Tibial nerve (tissue), 4 donors: ENCODE data around the gene DMGDH. TPM values are rescaled to one million over a fixed set of nuclear protein-coding genes. Genes with fewer than 3 reads are reported as not detected.

Experiments
- DNase-seq, 2 donors: peaks; one replicate each; pipeline ENCODE4 v3.0.0-alpha.2; 2019; ENCODE audit warnings: low spot score in 2 of 2
- H3K27ac ChIP-seq, 4 donors: fragments of 200-600 bp; sonication (generic) in 3 of 4; one replicate each; pipeline ENCODE4 v1.5.1; 2017 to 2019; ENCODE audit warnings: mild to moderate bottlenecking in 1 of 4
- H3K27me3 ChIP-seq, 2 donors: fragments of 200-600 bp; sonication (generic) in 1 of 2; one replicate each; pipeline versions ENCODE4 v1.5.1 to v1.6.0; 2017 to 2019
- H3K36me3 ChIP-seq, 3 donors: fragments of 200-600 bp; sonication (generic); one replicate each; pipeline ENCODE4 v1.5.1; 2018 to 2019
- H3K4me1 ChIP-seq, 4 donors: fragments of 200-600 bp; sonication (generic) in 3 of 4; one replicate each; pipeline ENCODE4 v1.5.1; 2017 to 2019
- H3K4me3 ChIP-seq, 4 donors: fragments of 200-600 bp; sonication (generic) in 3 of 4; one replicate each; pipeline ENCODE4 v1.5.1; 2017 to 2019; ENCODE audit warnings: mild to moderate bottlenecking in 1 of 4, moderate library complexity in 1 of 4
- H3K9me3 ChIP-seq, 4 donors: fragments of 200-600 bp; sonication (generic) in 3 of 4; one replicate each; pipeline ENCODE4 v1.5.1; 2017 to 2019
- EP300 ChIP-seq, 2 donors: sonication (generic); formaldehyde crosslinking; IDR thresholded peaks; one replicate each; pipeline ENCODE4 v1.6.1; 2017; ENCODE audit warnings: antibody characterized with exemption in 2 of 2, mild to moderate bottlenecking in 1 of 2
- POLR2A ChIP-seq, 2 donors: fragments of 450-650 bp; IDR thresholded peaks; one replicate each; pipeline ENCODE4 v1.6.1; 2017; ENCODE audit warnings: antibody characterized with exemption in 2 of 2, mild to moderate bottlenecking in 2 of 2, moderate library complexity in 2 of 2
- WGBS, 2 donors: methylation state at CpG; one replicate each; pipeline ENCODE4 v1.1.5; 2018; 5-methylcytosine and 5-hydroxymethylcytosine counted together
- total RNA-seq, 4 donors: library from RNA; depleted of rRNA; stranded (reverse); fragments of >200 nt; gene quantifications; one replicate each; pipeline ENCODE4 v1.1.0, GENCODE V29; 2016
- TF ChIP-seq, protein P1 (sequence below), 5 experiments: fragments of 200-600 bp in 3 of 5; fragments of 450-650 bp in 2 of 5; sonication (generic) in 3 of 5; IDR thresholded peaks; one replicate each; pipeline ENCODE4 v1.5.1; 2016 to 2019; ENCODE audit warnings: antibody characterized with exemption in 5 of 5, mild to moderate bottlenecking in 3 of 5, moderate library complexity in 2 of 5

DMGDH gene
- total RNA-seq, 4 donors from 2014 or later: 7.1 to 20.1 (median 11.8) TPM

DNA sequence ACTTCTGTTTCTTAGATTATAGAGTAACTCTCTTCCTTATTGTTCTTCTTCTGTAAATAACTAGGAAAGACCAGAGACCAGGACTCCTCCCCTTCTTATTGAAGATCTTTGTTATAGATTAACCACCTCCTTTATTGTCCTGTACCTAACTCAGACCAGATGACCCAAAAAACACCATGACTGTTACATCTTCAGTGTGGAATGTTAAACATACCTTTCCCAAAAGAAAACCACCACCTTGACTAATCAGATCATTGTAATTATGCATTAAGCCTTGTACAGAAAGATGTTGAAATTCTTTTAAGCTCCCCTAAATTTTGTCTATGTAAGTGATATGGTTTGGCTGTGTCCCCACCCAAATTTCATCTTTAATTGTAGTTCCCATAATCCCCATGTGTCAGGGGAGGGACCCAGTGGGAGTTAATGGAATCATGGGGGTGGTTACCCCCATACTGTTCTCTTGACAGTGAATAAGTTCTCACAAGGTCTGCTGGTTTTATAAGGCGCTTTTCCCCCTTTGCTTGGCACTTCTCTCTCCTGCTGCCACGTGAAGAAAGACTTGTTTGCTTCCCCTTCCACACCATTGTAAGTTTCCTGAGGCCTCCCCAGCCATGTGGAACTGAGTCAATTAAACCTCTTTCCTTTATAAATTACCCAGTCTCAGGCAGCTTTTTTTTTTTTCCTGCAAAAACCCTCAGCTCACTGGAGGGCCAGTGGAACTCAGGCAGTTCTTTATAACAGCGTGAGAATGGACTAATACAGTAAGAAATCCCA lies 110.6 kb downstream of the DMGDH start:
- H3K36me3 ChIP-seq: peaks cover 0 to 15% (median 0%) of the 10 kb centered on the region in 3 donors
- H3K27me3 ChIP-seq: no peaks in the 10 kb centered on the region
- DNase-seq: no peak
- WGBS, 2 donors: 65 to 69% methylated on average over 3 of the region's 3 CpGs
- H3K27ac ChIP-seq: no peak overlapping the region
- H3K4me3 ChIP-seq: no peak overlapping the region
- no peaks in the 10 kb centered on the region for H3K9me3 ChIP-seq
- no peaks in the 10 kb centered on the region for H3K4me1 ChIP-seq
- TF ChIP-seq, protein P1, sequence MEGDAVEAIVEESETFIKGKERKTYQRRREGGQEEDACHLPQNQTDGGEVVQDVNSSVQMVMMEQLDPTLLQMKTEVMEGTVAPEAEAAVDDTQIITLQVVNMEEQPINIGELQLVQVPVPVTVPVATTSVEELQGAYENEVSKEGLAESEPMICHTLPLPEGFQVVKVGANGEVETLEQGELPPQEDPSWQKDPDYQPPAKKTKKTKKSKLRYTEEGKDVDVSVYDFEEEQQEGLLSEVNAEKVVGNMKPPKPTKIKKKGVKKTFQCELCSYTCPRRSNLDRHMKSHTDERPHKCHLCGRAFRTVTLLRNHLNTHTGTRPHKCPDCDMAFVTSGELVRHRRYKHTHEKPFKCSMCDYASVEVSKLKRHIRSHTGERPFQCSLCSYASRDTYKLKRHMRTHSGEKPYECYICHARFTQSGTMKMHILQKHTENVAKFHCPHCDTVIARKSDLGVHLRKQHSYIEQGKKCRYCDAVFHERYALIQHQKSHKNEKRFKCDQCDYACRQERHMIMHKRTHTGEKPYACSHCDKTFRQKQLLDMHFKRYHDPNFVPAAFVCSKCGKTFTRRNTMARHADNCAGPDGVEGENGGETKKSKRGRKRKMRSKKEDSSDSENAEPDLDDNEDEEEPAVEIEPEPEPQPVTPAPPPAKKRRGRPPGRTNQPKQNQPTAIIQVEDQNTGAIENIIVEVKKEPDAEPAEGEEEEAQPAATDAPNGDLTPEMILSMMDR (IDR thresholded peaks at IDR 0.05): no peak
- TF ChIP-seq EP300 (IDR thresholded peaks at IDR 0.05) (no peak), POLR2A (IDR thresholded peaks at IDR 0.05) (no peak)

DNA sequence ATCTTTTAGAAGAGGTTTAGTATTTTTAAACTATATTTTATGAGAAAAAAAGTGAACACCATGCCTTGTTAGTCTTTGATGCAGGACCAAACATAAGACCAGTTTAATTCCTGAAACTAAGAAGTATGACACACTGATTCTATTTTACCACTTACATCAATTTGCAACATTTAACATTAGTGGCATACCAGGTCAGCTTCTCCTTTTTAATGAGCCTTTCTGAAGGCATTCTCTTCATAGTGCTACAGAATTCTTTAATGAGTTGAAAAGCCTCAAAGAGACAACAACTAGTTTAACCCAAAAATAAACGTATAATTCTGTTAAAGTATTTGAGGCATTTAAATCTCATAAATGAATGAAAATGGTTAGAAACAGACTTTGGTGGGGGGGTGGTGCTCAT lies 112.6 kb downstream of the DMGDH start:
- TF ChIP-seq POLR2A (IDR thresholded peaks at IDR 0.05) (no peak), EP300 (IDR thresholded peaks at IDR 0.05) (no peak)
- TF ChIP-seq, protein P1 (IDR thresholded peaks at IDR 0.05): no peak
- H3K9me3 ChIP-seq: no peaks in the 10 kb centered on the region
- peaks cover 0 to 7% (median 0%) of the 10 kb centered on the region in 3 donors for H3K36me3 ChIP-seq
- no peak overlapping the region for H3K27ac ChIP-seq
- DNase-seq: no peak
- no peaks in the 10 kb centered on the region for H3K27me3 ChIP-seq
- H3K4me3 ChIP-seq: no peak overlapping the region
- 49 to 55% methylated on average over 1 of the region's 1 CpG for WGBS, 2 donors
- H3K4me1 ChIP-seq: no peaks in the 10 kb centered on the region

DNA sequence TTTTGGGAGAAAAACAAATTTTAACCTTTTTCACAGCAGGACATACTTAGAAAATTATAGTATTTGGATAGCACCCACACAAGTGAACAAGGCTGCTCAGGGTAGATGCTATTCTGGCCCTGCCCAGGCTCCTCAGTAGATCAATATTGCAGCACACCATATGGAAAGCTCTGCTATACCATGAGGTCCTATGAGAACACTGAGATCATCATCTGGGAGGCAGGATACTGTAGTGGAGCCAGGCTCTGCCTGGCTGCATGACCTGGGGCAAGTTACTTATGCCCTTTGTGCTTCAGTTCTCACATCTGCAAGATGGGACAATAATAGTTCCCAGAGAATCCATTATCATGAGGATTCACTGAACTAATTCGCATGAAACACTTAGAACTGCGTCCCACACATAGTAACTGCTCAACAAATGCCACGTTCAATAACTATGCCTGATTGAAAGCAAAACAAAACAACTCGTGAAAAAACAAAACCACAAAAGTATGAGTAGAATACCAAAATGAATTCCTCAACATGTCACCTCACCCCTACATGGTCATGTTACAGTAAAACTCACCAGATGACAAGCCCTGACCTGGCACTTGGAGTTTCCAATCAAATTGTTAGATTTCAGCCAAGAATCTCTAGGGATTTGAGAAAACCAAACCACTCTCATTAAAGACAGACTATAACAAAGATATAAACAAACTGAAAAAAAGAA lies 116.2 kb downstream of the DMGDH start:
- H3K36me3 ChIP-seq: peaks cover 0 to 7% (median 0%) of the 10 kb centered on the region in 3 donors
- no peak for TF ChIP-seq EP300 (IDR thresholded peaks at IDR 0.05)
- TF ChIP-seq, protein P1 (IDR thresholded peaks at IDR 0.05): no peak
- WGBS, 2 donors: 85 to 89% methylated on average over 4 of the region's 4 CpGs
- H3K9me3 ChIP-seq: no peaks in the 10 kb centered on the region
- no peaks in the 10 kb centered on the region for H3K27me3 ChIP-seq
- H3K27ac ChIP-seq: no peak overlapping the region
- H3K4me1 ChIP-seq: no peaks in the 10 kb centered on the region
- no peak overlapping the region for H3K4me3 ChIP-seq
- DNase-seq: no peak

Other genes with a start within 250 kb of the DMGDH start
- gene ARSB, start 84.4 kb downstream of the DMGDH start, total RNA-seq: 10 to 100 TPM in 3 of 4 donors, 1 to 10 TPM in 1; 8.3 to 19.8 (median 15.5) TPM
- gene BHMT2, start 93 bp upstream of the DMGDH start, total RNA-seq: 10 to 100 TPM; 27.6 to 63.4 (median 48.0) TPM
- gene BHMT, start 42.1 kb upstream of the DMGDH start, total RNA-seq: 1 to 10 TPM; 2.4 to 5.9 (median 4.1) TPM
- gene JMY, start 166.5 kb upstream of the DMGDH start, total RNA-seq: 10 to 100 TPM; 14.7 to 25.7 (median 23.4) TPM